Measurements from ENCODE around the gene RBM15B.
"Not testable (repeated sequence)": the region's sequence is repeated elsewhere in the genome, so short reads cannot be mapped to it uniquely, and the experiment has no call there.

RBM15B gene, protein sequence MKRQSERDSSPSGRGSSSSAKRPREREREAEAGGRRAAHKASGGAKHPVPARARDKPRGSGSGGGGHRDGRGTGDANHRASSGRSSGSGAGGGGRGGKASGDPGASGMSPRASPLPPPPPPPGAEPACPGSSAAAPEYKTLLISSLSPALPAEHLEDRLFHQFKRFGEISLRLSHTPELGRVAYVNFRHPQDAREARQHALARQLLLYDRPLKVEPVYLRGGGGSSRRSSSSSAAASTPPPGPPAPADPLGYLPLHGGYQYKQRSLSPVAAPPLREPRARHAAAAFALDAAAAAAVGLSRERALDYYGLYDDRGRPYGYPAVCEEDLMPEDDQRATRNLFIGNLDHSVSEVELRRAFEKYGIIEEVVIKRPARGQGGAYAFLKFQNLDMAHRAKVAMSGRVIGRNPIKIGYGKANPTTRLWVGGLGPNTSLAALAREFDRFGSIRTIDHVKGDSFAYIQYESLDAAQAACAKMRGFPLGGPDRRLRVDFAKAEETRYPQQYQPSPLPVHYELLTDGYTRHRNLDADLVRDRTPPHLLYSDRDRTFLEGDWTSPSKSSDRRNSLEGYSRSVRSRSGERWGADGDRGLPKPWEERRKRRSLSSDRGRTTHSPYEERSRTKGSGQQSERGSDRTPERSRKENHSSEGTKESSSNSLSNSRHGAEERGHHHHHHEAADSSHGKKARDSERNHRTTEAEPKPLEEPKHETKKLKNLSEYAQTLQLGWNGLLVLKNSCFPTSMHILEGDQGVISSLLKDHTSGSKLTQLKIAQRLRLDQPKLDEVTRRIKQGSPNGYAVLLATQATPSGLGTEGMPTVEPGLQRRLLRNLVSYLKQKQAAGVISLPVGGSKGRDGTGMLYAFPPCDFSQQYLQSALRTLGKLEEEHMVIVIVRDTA

DNA sequence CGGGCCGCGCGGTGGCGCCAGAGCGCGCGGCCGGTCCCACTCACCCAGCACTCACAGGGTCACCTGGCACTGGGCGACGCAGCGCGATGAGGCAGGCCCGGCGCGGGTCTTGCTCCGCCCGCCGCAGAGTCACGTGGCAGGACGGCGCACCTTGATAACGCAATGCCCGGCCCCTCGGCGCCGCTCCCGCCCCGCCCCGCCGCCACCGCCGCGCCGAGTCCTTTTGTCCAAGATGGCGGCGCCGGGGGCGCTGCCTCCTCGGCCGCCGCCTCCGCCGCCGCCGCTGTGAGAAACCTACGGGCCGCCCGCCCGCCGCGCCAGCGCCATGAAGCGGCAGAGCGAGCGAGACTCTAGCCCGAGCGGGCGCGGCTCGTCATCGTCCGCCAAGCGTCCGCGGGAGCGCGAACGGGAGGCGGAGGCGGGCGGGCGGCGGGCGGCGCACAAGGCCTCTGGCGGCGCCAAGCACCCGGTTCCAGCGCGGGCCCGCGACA lies at the start of gene RBM15B:
Gene RBM15B, plus strand, starts transcription at position 211 of the 491 bp plus-strand sequence. Its CDS starts 115 bp downstream, at position 326.
- peak; percentile 97 for DNase-seq

DNA sequence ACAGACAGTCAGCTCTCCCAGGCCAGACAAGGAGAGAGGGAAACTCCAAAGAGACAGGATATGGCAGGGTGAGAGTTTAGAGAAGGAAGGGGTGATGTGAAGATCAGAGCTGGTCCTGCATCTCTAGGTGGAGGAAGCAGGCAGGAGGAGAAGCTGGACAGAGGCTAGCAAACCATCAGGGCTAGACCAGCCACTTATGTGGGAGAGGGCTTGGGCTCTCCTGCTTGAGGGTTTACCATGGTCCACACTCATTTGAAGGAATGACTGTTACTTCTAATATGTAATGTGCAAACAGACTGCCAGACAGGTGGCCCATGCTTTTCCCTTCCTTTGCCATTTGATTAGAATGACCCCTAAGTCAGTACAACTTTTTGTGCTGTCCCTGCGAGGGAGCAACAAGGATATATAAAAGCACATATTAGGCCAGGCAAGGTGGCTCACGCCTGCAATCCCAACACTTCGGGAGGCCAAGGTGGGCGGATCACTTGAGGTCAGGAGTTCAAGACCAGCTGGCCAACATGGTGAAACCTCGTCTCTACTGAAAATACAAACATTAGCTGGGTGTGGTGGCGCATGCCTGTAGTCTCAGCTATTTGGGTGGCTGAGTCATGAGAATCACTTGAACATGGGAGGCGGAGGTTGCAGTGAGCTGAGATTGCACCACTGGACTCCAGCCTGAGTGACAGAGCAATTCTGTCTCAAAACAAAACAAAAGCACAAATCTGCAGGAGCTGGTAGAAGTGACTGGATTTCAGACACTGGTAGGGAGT lies 47.0 kb upstream of the RBM15B start:
- no peak for DNase-seq

DNA sequence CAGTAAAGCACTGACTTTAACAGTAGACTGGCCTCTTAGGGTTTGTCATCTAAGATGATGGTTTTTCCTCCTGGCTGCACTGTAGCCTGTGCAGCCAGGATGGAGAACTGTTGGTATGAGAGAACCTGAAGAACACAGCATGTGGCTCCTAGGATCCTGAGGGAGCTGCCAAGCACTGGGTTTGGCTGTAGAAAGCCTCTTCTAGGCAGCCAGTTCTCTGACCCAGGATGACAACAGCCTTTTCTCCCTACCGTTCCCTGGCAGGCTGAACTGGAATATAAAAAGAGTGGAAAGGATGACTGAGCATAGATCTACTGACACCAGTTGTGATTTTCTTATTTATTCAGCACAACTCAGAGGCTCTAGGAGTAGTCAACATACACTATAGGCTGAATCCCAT lies 40.3 kb upstream of the RBM15B start:
- DNase-seq, result no peak

DNA sequence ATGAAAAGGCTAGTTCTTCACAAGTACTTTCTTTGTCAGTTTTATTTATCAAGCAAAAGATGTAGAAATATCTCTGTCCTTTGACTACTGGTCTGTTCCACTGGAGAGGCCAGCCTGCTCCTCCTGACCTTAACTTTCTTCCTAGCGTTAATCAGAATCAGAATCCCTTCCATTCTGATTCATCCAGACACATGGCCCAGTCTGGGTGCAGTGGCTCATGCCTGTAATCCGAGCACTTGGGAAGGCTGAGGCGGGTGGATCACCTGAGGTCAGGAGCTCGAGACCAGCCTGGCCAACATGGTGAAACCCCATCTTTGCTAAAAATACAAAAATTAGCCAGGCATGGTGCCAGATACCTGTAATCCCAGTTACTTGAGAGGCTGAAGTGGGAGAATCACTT lies 38.0 kb upstream of the RBM15B start:
- DNase-seq, result no peak

DNA sequence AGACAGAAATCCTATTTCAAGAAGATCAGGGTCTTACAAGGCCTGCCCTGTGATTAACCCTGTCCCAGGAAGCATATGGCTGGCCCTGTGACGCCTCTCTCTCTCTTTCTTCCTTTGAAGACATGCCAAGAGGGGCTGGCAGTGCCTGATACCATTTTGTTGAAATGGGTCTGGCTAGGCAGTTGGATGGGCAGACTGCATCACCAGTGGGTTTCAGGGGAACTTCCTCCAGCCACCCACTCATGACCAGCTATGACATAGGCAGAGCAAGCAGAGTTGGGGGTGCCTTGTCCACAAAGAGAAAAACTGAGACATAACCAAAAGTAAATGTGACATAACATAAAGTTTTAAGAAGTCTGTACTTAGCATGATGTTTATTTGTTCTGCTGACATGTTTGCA lies 37.4 kb upstream of the RBM15B start:
- no peak for DNase-seq

DNA sequence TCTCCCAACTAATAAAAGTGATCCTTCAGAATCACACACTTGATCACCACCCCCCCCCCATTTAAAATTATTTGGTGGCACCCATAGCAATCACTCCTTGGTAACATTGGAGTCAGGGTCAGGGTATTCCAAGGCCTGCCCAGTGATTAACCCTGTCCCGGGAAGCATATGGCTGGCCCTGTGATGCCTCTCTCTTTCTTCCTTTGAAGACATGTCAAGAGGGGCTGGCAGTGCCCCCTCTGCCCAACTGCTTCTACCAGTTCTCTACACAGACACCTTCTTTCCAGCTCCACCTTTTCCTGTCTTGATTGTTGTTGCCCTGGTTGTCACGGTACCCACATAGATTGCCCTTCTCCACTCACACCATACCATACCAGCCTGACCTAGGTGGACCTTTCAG lies 36.9 kb upstream of the RBM15B start:
- no peak for DNase-seq

DNA sequence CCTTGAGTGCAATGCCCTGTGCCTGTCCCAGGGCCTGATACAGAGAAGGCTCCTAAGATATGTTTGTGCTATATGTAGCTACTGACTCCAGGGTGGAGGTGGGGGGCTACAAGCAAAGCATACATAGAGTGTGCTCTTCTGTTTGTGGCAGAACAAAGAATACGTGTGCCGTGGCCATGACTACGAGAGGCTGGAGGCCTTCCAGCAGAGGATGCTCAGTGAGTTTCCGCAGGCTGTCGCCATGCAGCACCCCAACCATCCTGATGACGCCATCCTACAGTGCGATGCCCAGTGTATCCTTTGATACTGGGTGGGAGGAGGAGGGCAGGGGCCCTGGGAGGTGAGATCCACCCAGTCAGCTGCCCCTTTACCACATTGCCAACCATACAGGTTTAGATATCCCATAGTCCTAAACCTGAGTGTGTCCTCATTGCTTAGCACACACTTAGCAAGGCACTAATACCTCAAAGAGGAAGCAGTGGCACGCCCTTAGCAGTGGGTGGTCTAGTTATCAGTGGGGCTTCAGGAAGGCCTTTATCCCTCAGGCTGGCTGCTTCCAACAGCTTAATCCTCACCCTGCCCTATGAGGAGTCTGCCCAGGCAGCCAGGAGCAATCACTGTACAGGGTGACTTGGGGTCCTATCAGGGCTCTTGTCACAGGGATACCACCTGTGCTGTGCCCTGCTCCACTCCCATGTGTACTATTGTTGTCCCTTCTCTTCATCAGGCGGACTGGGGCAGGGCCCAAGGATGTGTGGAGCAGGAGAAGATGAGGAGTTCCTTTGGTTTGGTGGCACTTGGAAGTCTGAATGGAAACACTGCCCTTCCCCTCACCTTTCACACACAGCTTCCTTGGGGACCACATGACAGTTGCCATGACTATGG lies 36.1 kb upstream of the RBM15B start:
- no peak for DNase-seq

DNA sequence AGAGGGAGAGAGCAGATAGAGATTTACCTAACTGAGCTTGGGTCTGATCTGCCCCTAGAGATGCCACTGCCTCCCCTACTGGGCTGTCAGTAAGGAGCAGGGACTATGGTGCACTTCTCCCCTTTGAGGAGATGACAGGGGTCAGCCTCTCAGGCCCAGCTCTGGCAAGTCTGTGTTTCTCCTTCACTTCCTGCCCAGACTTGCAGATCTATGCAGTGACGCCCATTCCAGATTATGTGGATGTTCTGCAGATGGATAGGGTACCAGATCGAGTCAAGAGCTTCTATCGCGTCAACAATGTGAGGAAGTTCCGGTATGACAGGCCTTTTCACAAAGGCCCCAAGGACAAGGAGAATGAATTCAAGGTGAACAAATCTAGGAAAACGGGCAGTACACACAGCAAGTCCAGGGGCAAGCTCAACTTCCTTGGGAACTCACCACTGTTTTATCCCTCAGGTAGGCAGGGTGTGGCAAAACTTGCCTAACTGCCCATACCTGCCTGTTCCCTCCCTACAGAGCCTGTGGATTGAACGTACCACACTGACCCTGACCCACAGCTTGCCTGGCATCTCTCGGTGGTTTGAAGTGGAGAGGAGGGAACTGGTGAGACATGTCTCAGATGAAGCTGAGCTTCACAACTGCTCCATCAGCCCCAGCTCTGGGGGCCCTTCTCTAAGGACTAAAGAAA lies 35.0 kb upstream of the RBM15B start:
- DNase-seq, result no peak

DNA sequence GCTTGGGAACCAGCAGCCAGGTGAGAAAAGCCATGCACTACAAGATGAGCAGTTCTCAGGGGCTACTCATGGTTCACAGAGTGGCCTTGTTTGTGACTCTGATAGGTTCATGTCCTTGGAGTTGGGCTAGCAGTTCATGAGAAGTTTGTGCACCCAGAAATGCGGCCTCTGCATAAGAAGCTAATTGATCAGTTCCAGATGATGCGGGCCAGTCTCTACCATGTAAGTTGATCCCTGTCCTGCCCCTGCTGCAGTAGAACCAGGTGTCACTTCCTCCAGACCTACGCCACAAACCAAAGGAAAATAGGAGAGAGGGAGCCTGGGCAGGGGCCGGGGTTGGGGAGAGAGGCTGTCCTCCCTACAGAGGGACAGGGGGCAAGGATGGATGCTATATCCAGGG lies 33.2 kb upstream of the RBM15B start:
- DNase-seq, result no peak

DNA sequence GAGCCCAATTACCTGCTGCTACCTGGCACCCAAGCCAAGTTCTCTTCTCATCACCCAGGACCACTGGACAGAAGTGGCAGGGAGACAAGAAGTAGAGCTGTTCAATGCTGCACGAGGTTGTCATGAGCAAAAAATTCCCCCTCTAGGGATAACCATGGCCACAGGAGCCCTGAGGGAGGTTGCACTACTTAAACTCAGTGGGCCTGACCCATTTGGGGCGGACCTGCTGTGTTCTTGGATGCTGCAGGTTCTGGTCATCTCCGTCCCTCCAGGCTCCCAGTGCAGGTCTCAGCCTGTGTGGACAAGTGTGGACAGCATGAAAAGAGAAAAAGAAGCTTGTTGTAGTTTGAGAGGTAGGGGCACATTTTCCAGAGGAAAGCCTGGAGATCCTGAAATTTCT lies 32.1 kb upstream of the RBM15B start:
- DNase-seq, result no peak

DNA sequence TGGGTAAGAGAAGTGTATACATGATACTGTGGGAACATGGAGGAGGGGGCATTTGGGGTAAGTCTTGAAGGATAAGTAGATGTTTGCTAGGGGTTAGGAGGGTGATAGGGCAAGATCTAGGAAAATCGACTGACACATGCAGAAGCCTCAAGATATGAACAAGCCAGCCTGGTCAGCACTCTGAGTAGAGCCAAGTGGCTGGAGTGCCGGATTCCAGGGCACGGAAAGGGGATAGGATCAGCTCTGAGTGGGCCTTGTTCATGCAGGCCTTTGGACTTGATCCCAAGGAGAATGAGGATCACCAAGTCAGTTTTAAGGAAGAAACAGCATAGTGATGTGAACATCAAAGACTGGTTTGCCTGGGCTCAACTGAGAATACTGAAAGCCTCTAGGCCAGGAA lies 30.3 kb upstream of the RBM15B start:
- no peak for DNase-seq

DNA sequence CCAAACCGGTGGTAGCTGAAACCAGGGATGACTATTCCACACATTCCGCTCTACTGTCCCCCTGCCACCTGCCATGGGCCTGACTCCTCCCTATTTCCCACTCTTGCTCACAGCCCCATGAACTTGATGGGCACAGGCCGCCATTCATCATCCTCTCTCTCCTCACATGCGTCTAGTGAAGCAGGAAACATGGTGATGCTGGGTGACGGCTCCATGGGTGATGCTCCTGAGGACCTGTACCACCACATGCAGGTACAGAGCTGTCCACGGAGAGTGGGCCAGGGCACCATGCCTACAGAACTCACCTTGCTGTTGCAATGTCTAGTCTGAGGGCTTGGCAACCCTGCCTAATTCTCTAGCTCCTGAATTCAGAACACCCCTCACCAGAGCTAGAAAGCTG lies 29.3 kb upstream of the RBM15B start:
- DNase-seq, result no peak

DNA sequence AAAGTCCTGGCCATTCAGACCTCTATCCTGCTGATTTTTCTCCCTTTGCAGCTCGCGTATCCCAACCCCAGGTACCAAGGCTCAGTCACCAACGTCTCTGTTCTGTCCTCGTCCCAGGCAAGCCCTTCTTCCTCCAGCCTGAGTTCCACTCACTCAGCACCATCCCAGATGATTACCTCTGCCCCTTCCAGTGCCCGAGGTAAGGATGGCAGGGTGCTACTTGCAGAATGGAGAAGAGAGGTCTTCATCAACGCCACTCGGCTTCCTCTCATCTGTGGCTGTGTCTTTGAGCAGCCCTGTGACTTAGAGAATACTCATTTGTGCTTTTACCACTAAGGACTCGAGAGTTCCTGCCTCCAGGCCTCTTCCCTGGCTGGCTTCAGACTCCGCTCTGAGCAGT lies 28.6 kb upstream of the RBM15B start:
- DNase-seq, result no peak

DNA sequence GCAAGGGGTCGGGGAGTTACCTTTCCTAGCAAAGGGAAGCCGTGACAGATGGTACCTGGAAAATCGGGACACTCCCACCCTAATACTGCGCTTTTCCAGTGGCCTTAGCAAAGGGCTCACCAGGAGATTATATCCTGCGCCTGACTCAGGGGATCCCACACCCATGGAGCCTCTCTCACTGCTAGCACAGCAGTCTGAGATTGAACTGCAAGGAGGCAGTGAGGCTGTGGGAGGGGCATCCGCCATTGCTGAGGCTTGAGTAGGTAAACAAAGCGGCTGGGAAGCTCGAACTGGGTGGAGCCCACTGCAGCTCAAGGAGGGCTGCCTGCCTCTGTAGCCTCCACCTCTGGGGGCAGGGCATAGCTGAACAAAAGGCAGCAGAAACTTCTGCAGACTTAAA lies 22.8 kb upstream of the RBM15B start:
- not testable (repeated sequence) for DNase-seq

DNA sequence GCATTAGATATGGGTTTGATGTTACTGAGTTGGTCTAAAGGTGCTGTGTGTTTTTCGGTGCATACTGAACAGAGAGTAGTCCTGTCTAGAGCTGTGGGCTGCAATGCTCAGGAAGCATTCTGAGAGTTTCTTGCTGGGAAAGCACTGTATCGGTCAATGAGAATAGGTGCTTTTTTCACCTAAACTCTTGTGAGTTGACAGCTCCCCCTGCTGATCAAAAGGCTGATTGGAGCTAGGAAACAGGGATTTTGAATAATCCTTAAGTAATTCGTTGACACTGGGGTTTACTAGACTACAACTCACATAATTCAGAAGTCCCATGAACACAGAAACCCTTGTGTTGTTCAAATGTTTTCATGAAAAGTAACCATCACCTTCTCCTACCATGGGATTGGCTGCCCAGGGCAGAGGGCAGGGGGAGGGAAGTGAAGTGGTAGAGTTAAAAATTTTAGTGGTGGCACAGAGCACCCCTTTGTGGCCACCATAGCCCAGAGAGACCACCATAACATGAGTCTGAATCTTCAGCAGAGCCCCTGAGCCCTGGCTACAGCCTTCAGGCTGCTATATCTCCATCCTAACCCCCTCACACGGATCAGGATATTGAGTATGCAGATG lies 19.0 kb upstream of the RBM15B start:
- peak; percentile 62 for DNase-seq

DNA sequence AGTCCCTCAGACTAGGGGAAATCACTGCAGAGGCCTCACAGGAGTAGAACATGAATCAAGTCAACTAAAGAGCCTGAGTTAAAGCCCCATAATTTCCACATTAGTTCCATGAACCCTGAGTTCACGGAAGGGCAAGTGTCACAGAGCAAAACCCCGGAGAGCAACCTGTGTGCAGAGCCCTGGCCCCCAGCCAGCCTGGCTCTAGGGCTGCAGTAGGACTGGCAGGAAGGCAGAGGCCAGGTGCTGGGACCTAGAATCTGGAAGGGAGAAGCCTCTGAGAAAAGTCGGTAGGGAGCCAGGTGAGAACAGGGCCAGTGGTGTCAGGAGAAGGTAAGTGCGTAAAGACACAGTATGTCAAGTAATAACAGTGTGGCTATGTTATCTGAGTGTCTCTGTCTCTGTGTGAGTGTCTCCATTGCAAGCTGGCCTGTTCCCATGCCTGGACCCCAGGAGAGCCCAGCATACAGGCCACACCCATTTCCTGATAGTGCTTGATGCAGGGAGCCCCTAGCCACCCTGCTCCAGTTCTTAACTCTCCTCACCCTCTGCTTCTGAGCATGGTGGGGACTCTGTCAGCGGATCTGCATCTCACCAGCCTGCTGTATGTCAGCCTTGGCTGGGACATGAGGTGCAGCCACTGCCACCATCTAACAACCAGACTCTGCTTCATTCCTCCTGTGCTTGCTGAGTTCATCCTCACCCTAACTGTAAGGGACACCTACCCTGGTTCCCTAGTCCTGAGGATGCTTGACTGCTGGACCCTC lies 17.2 kb upstream of the RBM15B start:
- DNase-seq, result no peak

DNA sequence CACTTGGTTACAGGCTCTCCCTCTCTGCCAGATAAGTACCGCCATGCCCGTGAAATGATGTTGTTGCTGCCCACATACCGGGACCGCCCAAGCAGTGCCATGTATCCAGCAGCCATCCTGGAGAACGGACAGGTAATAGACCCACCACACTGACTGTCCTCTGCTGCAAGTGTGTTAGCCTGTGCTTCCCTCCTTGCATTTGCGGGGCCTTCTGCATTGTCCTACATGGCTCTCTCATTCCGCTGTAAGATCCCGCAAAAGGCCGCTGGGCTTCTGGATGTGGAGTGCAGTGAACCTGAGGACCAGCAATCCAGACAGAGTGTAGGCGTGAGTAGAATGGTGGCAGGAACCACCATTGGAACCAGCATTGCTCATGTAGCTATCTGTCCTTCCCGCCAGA lies 16.6 kb upstream of the RBM15B start:
- DNase-seq, result no peak

DNA sequence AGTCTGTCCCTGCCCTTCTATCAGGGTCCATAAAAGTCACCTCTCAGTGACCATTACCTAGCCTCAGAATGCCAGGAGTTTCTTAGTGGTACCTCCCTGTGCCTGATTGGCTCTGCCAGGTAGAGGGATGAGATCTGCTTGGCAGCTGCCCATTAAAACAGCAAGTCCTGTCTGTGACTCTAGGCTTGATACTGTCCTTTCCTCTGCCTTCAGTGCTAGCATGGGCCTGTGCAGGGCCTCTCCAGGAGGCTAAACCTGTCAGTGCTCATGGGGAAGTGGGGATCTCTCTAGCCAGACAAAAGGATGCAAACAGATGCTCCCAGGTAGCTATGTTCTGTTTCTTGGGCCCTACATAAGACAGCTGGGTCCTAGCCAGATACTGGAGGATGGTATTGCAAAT lies 15.9 kb upstream of the RBM15B start:
- DNase-seq, result no peak

DNA sequence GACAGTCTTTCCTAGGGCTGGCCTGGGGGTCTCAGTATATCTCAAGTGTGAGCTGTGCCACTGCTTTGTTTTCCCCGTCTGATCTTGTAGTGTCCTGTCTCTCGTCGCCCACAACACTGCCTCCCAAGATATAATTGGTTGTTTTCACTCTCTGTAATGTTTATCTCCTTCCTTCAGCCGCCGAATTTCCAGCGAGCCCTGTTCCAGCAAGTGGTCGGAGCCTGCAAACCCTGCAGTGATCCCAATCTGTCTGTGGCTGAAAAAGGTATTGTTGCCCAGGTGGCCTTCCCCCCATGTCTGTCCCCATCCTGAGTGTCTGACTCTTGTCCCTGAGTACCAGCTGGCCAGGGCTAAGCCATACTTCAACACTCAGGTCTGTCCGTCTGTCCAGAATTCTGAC lies 15.5 kb upstream of the RBM15B start:
- no peak for DNase-seq

DNA sequence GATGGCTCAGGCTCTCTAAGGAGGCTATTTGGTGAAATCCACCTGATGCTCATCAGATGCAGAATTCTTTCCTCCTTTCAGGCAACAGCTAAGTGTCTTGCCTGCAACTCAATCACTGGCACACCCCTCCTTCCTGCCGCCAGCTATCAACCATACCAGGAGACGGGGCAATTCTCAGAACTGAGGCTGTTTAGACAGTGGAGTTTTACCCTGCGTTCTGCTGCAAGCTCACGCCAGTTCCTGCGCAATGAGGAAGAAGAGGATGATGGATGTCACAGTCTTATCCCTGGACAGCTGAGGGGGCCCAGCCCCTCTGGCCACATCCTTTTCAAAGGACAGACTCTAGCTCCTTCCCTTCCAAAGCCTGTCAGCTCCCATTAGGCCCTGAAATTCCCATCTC lies 13.0 kb upstream of the RBM15B start:
- DNase-seq, result no peak

Measured in CD4-positive, alpha-beta T cell treated with Interleukin-6 for 4 hours (primary cell).